SU-DHL-6 (cell line): Measurements from ENCODE around the gene OR51F2.

ENCODE experiments used
- H2AFZ ChIP-seq: fragments of 200-600 bp; sonication (generic); 2 replicates; pipeline ENCODE4 v1.6.1; 2014; ENCODE audit warnings: low read depth, mild to moderate bottlenecking, moderate library complexity, mixed read lengths, antibody characterized with exemption, low read length; ENCODE audit not compliant: severe bottlenecking
- H3F3A ChIP-seq: fragments of 200-600 bp; shearing (Covaris generic); 2 replicates; pipeline ENCODE4 v1.6.0; 2016; ENCODE audit warnings: antibody characterized with exemption, mild to moderate bottlenecking; ENCODE audit not compliant: insufficient read depth
- H3K27ac ChIP-seq: fragments of 200-600 bp; sonication (generic); 2 replicates; pipeline ENCODE4 v1.5.1; 2016; ENCODE audit warnings: low read depth, mild to moderate bottlenecking, low read length, moderate library complexity, mixed read lengths
- H3K27me3 ChIP-seq: fragments of 200-600 bp; sonication (generic), shearing (Covaris generic); 2 replicates; pipeline ENCODE4 v1.6.0; 2014; ENCODE audit warnings: mild to moderate bottlenecking, low read length
- H3K36me3 ChIP-seq: fragments of 200-600 bp; sonication (generic); 2 replicates; pipeline ENCODE4 v1.6.1; 2014; ENCODE audit warnings: mild to moderate bottlenecking, low read length, mixed read lengths
- H3K4me2 ChIP-seq: fragments of 300-600, 200-600 bp; shearing (Covaris generic), sonication (generic); 2 replicates; pipeline ENCODE4 v1.6.0; 2014; ENCODE audit warnings: low read length, low read depth, mild to moderate bottlenecking; ENCODE audit not compliant: poor library complexity, severe bottlenecking
- H3K4me3 ChIP-seq: fragments of 200-600 bp; sonication (generic); 2 replicates; pipeline ENCODE4 v1.5.1; 2014; ENCODE audit warnings: antibody characterized with exemption, low read length, mild to moderate bottlenecking, mixed read lengths; ENCODE audit not compliant: insufficient read depth, poor library complexity, severe bottlenecking
- H3K79me2 ChIP-seq: fragments of 200-600 bp; sonication (generic); 2 replicates; pipeline ENCODE4 v1.6.1; 2014; ENCODE audit warnings: mild to moderate bottlenecking, low read length, moderate library complexity; ENCODE audit not compliant: insufficient read depth
- H3K9ac ChIP-seq: fragments of 200-600 bp; sonication (generic); 2 replicates; pipeline ENCODE4 v1.7.0; 2014; ENCODE audit warnings: mild to moderate bottlenecking, low read length
- H3K9me2 ChIP-seq: fragments of 200-600 bp; sonication (generic); replicated peaks from 2 replicates; pipeline ENCODE4 v1.6.1; 2014; ENCODE audit warnings: low read length; ENCODE audit not compliant: insufficient read depth
- H3K9me3 ChIP-seq: fragments of 200-600 bp; sonication (generic); 2 replicates; pipeline ENCODE4 v1.6.1; 2014; ENCODE audit warnings: low read length, mixed read lengths; ENCODE audit not compliant: insufficient read depth
- H4K20me1 ChIP-seq: fragments of 200-600 bp; sonication (generic); 2 replicates; pipeline ENCODE4 v1.6.1; 2014; ENCODE audit warnings: low read depth, mild to moderate bottlenecking, antibody characterized with exemption, low read length, moderate library complexity, mixed read lengths
- EZH2phosphoT487 ChIP-seq: fragments of 200-600 bp; sonication (generic), shearing (Covaris generic); conservative IDR thresholded peaks from 2 replicates; pipeline ENCODE4 v1.6.1; 2018; ENCODE audit warnings: mild to moderate bottlenecking, antibody characterized with exemption, low read length, moderate library complexity, mixed read lengths
- TF ChIP-seq, protein P1 (sequence below): fragments of 200-600 bp; sonication (generic); IDR thresholded peaks from one replicate; pipeline ENCODE4 v1.5.1; 2017; ENCODE audit warnings: antibody characterized with exemption, mild to moderate bottlenecking, low read length, moderate library complexity; ENCODE audit not compliant: insufficient read depth, poor library complexity, severe bottlenecking

OR51F2 gene

GRCh38 chr11:4830909-4831308 lies 9.8 kb downstream of the OR51F2 start:
- TF ChIP-seq EZH2phosphoT487 = no peak
- TF ChIP-seq, protein P1, sequence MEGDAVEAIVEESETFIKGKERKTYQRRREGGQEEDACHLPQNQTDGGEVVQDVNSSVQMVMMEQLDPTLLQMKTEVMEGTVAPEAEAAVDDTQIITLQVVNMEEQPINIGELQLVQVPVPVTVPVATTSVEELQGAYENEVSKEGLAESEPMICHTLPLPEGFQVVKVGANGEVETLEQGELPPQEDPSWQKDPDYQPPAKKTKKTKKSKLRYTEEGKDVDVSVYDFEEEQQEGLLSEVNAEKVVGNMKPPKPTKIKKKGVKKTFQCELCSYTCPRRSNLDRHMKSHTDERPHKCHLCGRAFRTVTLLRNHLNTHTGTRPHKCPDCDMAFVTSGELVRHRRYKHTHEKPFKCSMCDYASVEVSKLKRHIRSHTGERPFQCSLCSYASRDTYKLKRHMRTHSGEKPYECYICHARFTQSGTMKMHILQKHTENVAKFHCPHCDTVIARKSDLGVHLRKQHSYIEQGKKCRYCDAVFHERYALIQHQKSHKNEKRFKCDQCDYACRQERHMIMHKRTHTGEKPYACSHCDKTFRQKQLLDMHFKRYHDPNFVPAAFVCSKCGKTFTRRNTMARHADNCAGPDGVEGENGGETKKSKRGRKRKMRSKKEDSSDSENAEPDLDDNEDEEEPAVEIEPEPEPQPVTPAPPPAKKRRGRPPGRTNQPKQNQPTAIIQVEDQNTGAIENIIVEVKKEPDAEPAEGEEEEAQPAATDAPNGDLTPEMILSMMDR = no peak
- H3K36me3 ChIP-seq = no peaks in the 10 kb centered on the region
- H3K9me3 ChIP-seq = no peaks in the 10 kb centered on the region
- no peak overlapping the region for H2AFZ ChIP-seq
- H4K20me1 ChIP-seq = no peaks in the 10 kb centered on the region
- H3K4me2 ChIP-seq = no peak overlapping the region
- H3K27ac ChIP-seq = no peak overlapping the region
- no peaks in the 10 kb centered on the region for H3K27me3 ChIP-seq
- no peaks in the 10 kb centered on the region for H3K79me2 ChIP-seq
- no peak overlapping the region for H3K4me3 ChIP-seq
- H3F3A ChIP-seq = no peaks in the 10 kb centered on the region
- no peak overlapping the region for H3K9ac ChIP-seq
- no peaks in the 10 kb centered on the region for H3K9me2 ChIP-seq

GRCh38 chr11:4839851-4840549 lies 18.9 kb downstream of the OR51F2 start:
- Histone ChIP-seq H3K4me2 (no peak overlapping the region), H3K9me3 (no peaks in the 10 kb centered on the region), H2AFZ (no peak overlapping the region), H4K20me1 (no peaks in the 10 kb centered on the region), H3K79me2 (no peaks in the 10 kb centered on the region), H3K36me3 (no peaks in the 10 kb centered on the region), H3K27ac (no peak overlapping the region), H3K9me2 (no peaks in the 10 kb centered on the region), H3K27me3 (no peaks in the 10 kb centered on the region), H3K9ac (no peak overlapping the region), H3F3A (no peaks in the 10 kb centered on the region), H3K4me3 (no peak overlapping the region)
- TF ChIP-seq, protein P1 = no peak
- TF ChIP-seq EZH2phosphoT487 = no peak

DNA sequence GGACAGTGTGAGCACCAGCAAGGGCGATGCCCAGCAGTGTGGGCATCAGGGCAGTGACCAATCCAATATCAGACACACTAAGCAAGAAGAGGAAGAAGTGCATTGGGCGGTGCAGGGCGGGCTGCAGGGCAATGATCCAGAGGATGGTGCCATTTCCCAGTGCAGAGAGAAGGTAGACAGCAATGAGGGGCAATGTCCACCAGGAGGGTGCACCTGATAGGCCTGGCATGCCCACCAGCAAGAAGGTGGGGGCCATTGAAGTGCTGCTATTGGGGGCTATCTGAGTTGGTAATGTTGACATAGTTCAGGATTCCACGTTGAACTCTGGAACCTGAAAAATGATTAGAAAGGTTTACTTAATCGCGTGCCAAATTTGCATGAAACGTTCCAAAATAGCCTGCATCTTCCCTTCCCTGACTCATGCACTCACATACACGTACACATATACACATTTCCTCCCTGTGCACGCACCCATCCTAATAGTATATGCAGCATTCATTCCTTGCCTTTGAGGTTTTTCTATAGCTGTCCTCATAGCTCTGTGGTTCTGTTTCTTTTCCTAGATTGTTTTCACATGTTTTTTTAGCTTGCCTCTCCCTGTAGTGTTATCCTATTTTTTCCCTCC lies 27.9 kb downstream of the OR51F2 start, which contains the start of gene OR51S1:
TSS of gene OR51S1 (minus strand) at position 301 of the 625 bp plus-strand sequence. CDS start at position 301, 0 bp downstream.
- H3F3A ChIP-seq = no peaks in the 10 kb centered on the region
- H3K27me3 ChIP-seq = no peaks in the 10 kb centered on the region
- TF ChIP-seq, protein P1 = no peak
- TF ChIP-seq EZH2phosphoT487 = no peak
- no peaks in the 10 kb centered on the region for H3K36me3 ChIP-seq
- no peak within 1 kb of the TSS for H3K4me2 ChIP-seq
- no peaks in the 10 kb centered on the region for H3K9me2 ChIP-seq
- H3K79me2 ChIP-seq = no peaks in the 10 kb centered on the region
- no peaks in the 10 kb centered on the region for H4K20me1 ChIP-seq
- no peak within 1 kb of the TSS for H2AFZ ChIP-seq
- H3K9me3 ChIP-seq = no peaks in the 10 kb centered on the region
- H3K9ac ChIP-seq = no peak within 1 kb of the TSS
- no peak within 1 kb of the TSS for H3K4me3 ChIP-seq
- H3K27ac ChIP-seq = no peak within 1 kb of the TSS
